ENCODE data around the gene SLC46A1.

SLC46A1 gene

DNA sequence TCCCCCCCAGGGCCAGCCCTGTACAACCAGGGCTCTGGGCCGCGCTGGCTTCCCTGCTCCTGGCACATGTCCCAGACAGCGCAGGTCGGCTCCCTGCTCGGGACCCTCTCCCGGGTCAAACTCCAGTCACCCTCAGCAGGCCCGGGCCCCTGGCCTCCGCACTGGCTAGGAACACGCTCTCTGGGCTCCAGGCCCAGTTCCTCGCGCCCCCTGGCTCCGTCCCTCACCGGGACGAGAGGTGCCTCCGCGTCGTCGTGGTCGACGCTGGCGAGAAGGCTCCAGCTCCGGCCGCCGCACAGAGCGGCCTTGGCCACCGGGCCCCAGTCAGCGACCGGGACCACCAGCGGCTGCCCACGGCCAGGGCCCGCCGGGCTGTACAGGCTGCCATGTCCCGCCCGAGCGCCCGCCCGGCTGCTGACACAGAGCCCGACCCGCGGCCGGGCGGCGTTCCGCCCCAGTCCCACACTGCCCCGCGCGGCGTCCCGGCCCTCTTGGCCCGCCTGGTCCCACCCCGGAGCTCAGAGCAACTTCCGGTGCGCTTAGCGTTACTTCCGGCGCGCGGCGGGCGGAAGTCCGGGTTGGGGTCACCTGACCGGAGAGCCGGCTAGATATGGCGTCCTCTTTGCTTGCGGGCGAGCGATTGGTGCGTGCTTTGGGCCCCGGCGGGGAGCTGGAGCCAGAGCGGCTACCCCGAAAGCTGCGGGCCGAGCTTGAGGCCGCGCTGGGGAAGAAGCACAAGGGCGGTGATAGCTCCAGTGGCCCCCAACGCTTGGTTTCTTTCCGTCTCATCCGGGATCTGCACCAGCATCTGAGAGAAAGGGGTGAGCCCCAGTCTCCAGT is 48.7 kb downstream of the SLC46A1 start, which contains the start of gene POLDIP2:
POLDIP2 (minus strand) TSS at position 467 of the 840 bp plus-strand sequence; CDS start at position 388, 79 bp downstream.
- peak; percentile 73 to 99 (median 93) for DNase-seq

DNA sequence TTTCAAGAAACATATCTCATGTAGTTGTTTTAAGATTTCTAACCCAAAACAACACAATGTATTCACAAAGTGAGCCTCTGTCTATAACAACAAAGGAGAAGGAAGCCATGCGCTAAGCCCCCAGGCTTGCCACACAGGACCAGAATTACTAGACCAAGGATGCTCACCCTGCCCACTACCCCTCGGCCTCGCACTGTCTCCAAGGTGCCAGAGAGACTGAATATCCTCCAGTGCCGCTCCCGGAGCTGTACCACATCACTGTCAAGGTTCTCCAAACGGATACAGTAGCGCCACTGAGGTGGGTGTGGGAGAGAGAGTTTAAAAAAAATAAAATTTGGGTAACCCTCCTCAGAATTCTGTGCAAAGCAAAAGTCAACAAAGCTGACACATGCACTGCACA is 55.7 kb downstream of the SLC46A1 start:
- no peak for DNase-seq

DNA sequence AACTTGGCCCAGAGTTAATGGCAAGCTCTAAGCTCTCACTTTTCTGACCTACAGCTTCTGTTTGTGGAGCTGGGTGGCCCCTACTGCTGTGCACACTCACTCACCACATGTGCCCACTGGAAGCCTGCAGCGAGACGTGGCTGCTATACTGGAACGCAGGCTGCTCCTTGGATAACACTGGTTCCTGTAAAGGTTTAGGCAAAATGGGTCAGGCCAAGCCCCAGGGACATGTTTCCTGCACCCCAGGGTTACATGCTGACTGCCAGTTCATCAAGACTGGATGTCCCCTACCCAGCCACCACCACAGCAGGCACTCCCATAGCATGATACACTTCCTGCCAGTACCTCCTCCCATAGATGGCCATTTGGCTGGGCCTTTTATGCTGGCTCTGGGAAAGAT is 57.0 kb downstream of the SLC46A1 start:
- no peak for DNase-seq

DNA sequence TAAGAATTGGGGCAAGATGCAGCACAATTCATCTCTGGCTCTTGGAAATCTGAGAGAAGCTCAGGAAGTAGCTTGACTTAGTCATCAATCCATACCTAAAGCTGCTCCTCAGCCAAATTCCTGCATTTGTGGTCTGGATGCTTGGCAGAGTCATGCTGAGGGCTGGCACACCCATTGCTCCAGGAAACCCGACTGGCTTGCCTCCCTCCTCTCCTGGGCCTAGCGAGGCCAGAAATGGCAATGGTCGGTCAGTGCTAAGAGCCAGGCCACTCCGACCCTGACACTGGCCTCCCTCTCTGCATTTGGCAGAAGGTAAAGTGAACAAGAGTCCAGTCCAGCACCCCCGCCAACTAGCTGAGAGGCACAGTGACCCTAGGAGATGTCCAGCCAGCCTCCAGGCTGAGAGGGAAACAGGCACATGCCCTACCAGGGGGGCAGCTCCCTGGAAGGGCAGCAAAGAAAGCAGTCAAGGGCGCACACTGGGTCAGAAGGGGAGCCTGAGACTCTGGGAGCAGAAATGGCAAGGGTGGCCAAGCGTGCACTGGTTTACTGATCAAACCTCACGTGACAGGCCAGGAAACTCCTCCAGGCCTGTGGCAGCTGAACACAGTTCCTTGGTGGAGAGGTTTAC is 58.6 kb downstream of the SLC46A1 start:
- DNase-seq: no peak

- no peak for DNase-seq
Observed at GRCh38 chr17:28346746-28347246, 59.2 kb downstream of the SLC46A1 start.

DNA sequence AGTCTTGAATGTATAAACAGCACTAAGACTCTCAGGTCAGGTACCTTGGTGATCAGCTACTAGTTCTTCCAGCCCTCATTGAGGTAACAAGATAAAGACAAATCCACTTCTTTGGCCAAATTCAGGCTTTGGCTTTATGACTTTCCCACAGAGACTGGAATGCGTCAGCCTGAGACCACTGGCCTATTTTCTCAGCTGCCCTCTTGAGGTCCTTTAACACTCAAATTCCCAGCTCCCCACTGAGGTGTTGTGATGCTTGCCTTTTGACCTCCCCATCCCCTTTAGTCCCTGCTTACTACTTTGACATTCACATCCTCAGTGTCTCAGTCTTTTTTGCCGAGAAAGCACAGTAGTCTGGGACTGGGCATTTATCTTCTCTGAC is 59.8 kb downstream of the SLC46A1 start:
- no peak for DNase-seq

GRCh38 chr17:28345419-28346198 is 60.4 kb downstream of the SLC46A1 start:
- no peak for DNase-seq

Data from amygdala (tissue), 56 donors.